Esophagus squamous epithelium (tissue), 4 donors: Measurements from ENCODE around the gene MGA.

Experiments used
- CTCF ChIP-seq, 6 experiments: fragments of 450-650 bp in 4 of 6; fragments of 200-600 bp in 2 of 6; sonication (generic) in 2 of 6; IDR thresholded peaks; one replicate each; pipeline ENCODE4 v1.5.1; 2016 to 2019; ENCODE audit warnings: antibody characterized with exemption in 6 of 6, mild to moderate bottlenecking in 4 of 6, moderate library complexity in 4 of 6
- POLR2A ChIP-seq, 4 donors: fragments of 450-650 bp; IDR thresholded peaks; one replicate each; pipeline ENCODE4 v1.6.1; 2017; ENCODE audit warnings: antibody characterized with exemption in 4 of 4, mild to moderate bottlenecking in 4 of 4, moderate library complexity in 3 of 4

- TF ChIP-seq CTCF (IDR thresholded peaks at IDR 0.05) (no peak), POLR2A (IDR thresholded peaks at IDR 0.05) (no peak)
These were observed 23.1 kb upstream of the MGA start for GRCh38 chr15:41637086-41637485.
